Stimulated activated naive B cell treated with anti-CD40 and anti-IgM and Interleukin-4, amounts not matched to agents 10 μg/mL and 1 μg/mL and 100 μg/mL, for 72 hours (primary cell): ENCODE measurements around the gene DEFB131A.
"Not testable (repeated sequence)": the region's sequence is repeated elsewhere in the genome, so short reads cannot be mapped to it uniquely, and the experiment has no call there.

Experiments used
- ATAC-seq, 2 donors: fragments of 150-1000 bp; cut with Tn5 transposase; replicated peaks; 2 replicates each; pipeline ENCODE4 v1.10.0; 2021; ENCODE audit warnings: moderate library complexity in 1 of 2
- DNase-seq: peaks from one replicate; pipeline ENCODE4 v3.0.0; 2021
- H3K27ac Mint-ChIP-seq: one replicate; pipeline ENCODE4 v1.8.0; 2022; ENCODE audit warnings: mild to moderate bottlenecking, mixed read lengths
- H3K27me3 Mint-ChIP-seq, 2 donors: one replicate each; pipeline ENCODE4 v1.8.0; 2022; ENCODE audit warnings: mixed read lengths in 2 of 2
- H3K36me3 Mint-ChIP-seq, 2 donors: one replicate each; pipeline ENCODE4 v1.8.0; 2022; ENCODE audit warnings: mixed read lengths in 2 of 2, mild to moderate bottlenecking in 1 of 2
- H3K4me1 Mint-ChIP-seq, 2 donors: one replicate each; pipeline ENCODE4 v1.8.0; 2022; ENCODE audit warnings: mixed read lengths in 2 of 2, mild to moderate bottlenecking in 1 of 2
- H3K4me3 Mint-ChIP-seq, 2 donors: one replicate each; pipeline ENCODE4 v1.8.0; 2022; ENCODE audit warnings: mild to moderate bottlenecking in 2 of 2, mixed read lengths in 2 of 2, moderate library complexity in 1 of 2
- H3K9me3 Mint-ChIP-seq, 2 donors: one replicate each; pipeline ENCODE4 v1.8.0; 2022; ENCODE audit warnings: mixed read lengths in 2 of 2, mild to moderate bottlenecking in 1 of 2

DEFB131A gene

DNA sequence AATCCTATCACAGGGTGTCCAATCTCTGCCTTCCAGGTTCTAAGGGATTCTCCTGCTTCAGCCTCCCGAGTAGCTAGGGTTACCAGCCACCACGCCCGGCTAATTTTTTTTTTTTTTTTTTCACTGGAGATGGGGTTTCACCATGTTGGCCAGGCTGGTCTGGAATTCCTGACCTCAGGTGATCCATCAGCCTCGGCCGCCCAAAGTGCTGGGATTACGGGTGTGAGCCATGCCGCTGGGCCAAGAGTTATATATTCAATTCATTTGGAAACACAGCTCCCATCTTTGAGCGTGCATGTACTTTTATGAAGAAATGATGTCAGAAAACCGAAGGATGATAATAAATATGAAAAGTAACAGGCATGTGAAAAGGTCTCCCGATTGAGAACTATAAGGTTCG lies 38.7 kb downstream of the DEFB131A start:
- H3K4me3 Mint-ChIP-seq, ATAC-seq, H3K36me3 Mint-ChIP-seq, H3K27ac Mint-ChIP-seq, H3K4me1 Mint-ChIP-seq, DNase-seq, H3K27me3 Mint-ChIP-seq, H3K9me3 Mint-ChIP-seq: not testable (repeated sequence)

GRCh38 chr4:9483682-9484081 lies 39.5 kb downstream of the DEFB131A start:
- not testable (repeated sequence) for H3K27ac Mint-ChIP-seq, H3K4me1 Mint-ChIP-seq, H3K4me3 Mint-ChIP-seq, H3K27me3 Mint-ChIP-seq, ATAC-seq, H3K36me3 Mint-ChIP-seq, DNase-seq, H3K9me3 Mint-ChIP-seq

GRCh38 chr4:9486880-9487279 lies 42.7 kb downstream of the DEFB131A start:
- not testable (repeated sequence) for H3K4me1 Mint-ChIP-seq, H3K9me3 Mint-ChIP-seq, ATAC-seq, H3K27ac Mint-ChIP-seq, DNase-seq, H3K4me3 Mint-ChIP-seq, H3K36me3 Mint-ChIP-seq
- H3K27me3 Mint-ChIP-seq, result peaks cover 8 to 11% of the 10 kb centered on the region in 2 donors

- H3K36me3 Mint-ChIP-seq, H3K27ac Mint-ChIP-seq, H3K4me1 Mint-ChIP-seq, H3K9me3 Mint-ChIP-seq, H3K4me3 Mint-ChIP-seq, DNase-seq, ATAC-seq: not testable (repeated sequence)
- H3K27me3 Mint-ChIP-seq, result peaks cover 8 to 23% of the 10 kb centered on the region in 2 donors
Observed at GRCh38 chr4:9488796-9489195, 44.6 kb downstream of the DEFB131A start.

DNA sequence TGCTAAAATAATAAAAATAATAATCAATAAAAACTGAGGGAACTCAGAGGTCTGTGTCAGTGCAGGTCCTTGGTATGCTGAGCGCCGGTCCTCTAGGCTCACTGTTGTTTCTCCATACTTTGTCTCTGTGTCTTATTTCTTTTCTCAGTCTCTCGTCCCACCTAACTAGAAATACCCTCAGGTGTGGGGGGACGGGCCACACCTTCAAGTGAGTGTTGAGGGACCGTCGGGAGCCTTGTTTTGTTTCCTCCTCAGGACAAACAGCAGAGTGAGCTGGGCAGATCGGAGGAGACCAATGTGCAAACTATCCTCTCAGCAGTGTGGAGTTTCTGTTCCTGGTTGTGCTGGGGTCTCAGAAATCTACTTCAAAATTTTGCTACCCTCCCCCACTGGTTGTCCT lies 46.3 kb downstream of the DEFB131A start:
- H3K36me3 Mint-ChIP-seq, H3K4me3 Mint-ChIP-seq, DNase-seq, ATAC-seq, H3K9me3 Mint-ChIP-seq, H3K4me1 Mint-ChIP-seq, H3K27ac Mint-ChIP-seq: not testable (repeated sequence)
- H3K27me3 Mint-ChIP-seq, result peaks cover 8 to 31% of the 10 kb centered on the region in 2 donors

GRCh38 chr4:9490986-9491385 lies 46.8 kb downstream of the DEFB131A start:
- ATAC-seq, H3K9me3 Mint-ChIP-seq, H3K4me3 Mint-ChIP-seq, H3K27ac Mint-ChIP-seq, H3K4me1 Mint-ChIP-seq, DNase-seq, H3K36me3 Mint-ChIP-seq: not testable (repeated sequence)
- peaks cover 8 to 33% of the 10 kb centered on the region in 2 donors for H3K27me3 Mint-ChIP-seq

- H3K4me3 Mint-ChIP-seq, DNase-seq, H3K4me1 Mint-ChIP-seq, H3K27ac Mint-ChIP-seq, H3K36me3 Mint-ChIP-seq, H3K9me3 Mint-ChIP-seq, ATAC-seq: not testable (repeated sequence)
- H3K27me3 Mint-ChIP-seq, result peaks cover 22 to 50% of the 10 kb centered on the region in 2 donors
Observed at GRCh38 chr4:9493589-9493988, 49.4 kb downstream of the DEFB131A start.

DNA sequence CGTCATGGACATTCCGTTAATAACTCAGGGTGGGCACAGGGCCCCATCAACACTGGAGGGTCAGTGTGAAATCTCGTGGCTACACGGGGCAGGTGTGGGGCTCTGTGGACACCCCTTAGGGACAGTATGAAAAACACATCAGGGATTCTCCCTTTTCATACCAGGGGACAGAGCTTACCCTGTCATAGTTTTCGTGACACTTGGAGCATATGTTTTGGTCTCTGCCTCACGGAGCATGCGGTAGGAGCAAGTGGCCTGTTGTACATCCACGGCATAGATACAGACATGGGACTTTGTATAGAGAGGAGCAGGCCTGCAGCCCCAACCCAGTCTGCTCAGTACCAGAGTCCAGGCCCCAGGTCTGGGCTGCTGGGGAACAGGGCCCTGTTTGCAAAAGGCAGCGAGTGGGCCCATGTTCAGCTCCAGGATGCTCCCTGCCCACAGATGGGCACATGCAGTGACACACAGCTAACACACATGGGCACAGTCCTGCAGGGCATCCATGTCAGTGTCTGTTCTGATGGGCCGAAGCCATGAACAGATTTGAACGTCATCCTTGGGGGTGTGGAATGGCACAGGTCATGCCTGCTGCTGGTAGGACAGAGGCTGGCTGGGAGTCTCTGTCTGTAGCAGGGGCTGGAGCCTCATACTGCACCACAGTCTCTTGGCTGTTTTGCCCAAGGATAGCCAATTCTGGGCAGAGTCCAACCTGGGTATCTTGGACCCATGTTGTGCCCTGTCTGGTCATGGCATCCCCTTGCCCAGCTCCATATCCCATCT lies 50.2 kb downstream of the DEFB131A start:
- H3K36me3 Mint-ChIP-seq, DNase-seq, H3K27ac Mint-ChIP-seq, ATAC-seq, H3K4me1 Mint-ChIP-seq, H3K9me3 Mint-ChIP-seq, H3K4me3 Mint-ChIP-seq: not testable (repeated sequence)
- peaks cover 29 to 57% of the 10 kb centered on the region in 2 donors for H3K27me3 Mint-ChIP-seq

DNA sequence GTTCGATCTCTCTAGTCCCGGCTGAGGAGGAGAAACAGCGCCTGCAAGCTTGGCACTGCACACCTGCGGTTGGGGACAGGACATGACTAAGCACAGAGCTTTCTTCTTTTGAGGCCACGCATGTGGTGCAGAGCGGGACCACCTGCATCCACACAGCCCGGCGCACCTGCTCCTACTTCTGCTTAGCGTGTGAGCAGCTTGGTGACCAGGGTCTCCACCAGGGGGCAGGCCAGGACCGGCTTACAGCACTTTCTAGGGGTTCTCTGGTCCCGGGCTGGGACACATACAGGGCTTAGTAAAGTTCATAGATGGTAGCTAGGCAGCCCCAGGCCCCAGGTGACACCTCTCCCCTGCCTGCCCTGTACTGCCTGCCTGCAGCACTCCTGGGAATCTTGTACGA lies 51.2 kb downstream of the DEFB131A start:
- DNase-seq, result peak; percentile 56
- H3K27ac Mint-ChIP-seq, H3K9me3 Mint-ChIP-seq, H3K4me1 Mint-ChIP-seq, H3K4me3 Mint-ChIP-seq, H3K36me3 Mint-ChIP-seq, ATAC-seq: not testable (repeated sequence)
- H3K27me3 Mint-ChIP-seq, result peaks cover 29 to 66% of the 10 kb centered on the region in 2 donors

- Mint-ChIP-seq H3K27me3 (peaks cover 25 to 57% of the 10 kb centered on the region in 2 donors), H3K4me3 (peak overlapping the region; percentile 11 to 43)
- not testable (repeated sequence) for DNase-seq, H3K27ac Mint-ChIP-seq, H3K4me1 Mint-ChIP-seq, H3K9me3 Mint-ChIP-seq, H3K36me3 Mint-ChIP-seq, ATAC-seq
Observed at GRCh38 chr4:9497575-9498467, 53.6 kb downstream of the DEFB131A start.

GRCh38 chr4:9498468-9499040 lies 54.3 kb downstream of the DEFB131A start:
- H3K9me3 Mint-ChIP-seq, ATAC-seq, H3K27ac Mint-ChIP-seq, H3K4me1 Mint-ChIP-seq, H3K36me3 Mint-ChIP-seq, DNase-seq: not testable (repeated sequence)
- Mint-ChIP-seq H3K4me3 (peak overlapping the region; percentile 11 to 43), H3K27me3 (peaks cover 25 to 51% of the 10 kb centered on the region in 2 donors)

DNA sequence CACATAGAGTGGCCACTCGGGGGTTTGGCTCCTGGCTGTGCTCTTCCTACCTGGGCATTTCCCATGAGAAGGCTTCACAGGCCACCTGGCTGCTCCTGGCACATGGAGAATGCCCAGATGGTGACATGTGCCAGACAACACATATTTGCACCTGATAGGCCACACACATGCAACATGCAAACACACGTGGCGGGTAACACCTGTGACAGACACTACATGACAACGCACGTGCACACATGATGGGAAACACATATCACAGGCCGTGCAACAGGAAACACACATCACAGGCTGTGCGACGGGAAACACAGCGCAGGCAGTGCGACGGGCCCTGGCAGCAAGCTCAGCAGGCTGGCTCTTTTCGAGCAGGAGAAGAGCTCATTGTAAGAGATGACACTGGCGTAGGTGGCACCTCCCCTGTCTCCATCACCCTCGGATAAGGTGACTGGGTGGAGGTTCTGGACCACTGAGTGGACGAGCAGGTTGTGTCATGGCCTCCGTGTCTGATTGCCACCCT lies 55.8 kb downstream of the DEFB131A start:
- H3K27ac Mint-ChIP-seq, H3K4me1 Mint-ChIP-seq, H3K36me3 Mint-ChIP-seq, H3K9me3 Mint-ChIP-seq, H3K4me3 Mint-ChIP-seq, DNase-seq, ATAC-seq: not testable (repeated sequence)
- H3K27me3 Mint-ChIP-seq, result peaks cover 25 to 41% of the 10 kb centered on the region in 2 donors
